ENCODE measurements around the gene DNAJC10.

GRCh38 chr2:182729710-182730339 is 13.8 kb downstream of the DNAJC10 start:
- TF ChIP-seq CTCF (IDR thresholded peaks at IDR 0.05) (no peak), POLR2A (IDR thresholded peaks at IDR 0.05) (no peak)

Data from ovary (tissue), 3 donors.